Hematopoietic multipotent progenitor cell treated with erythropoietin and hydrocortisone succinate and interleukin-3 and kit ligand, for 17 days (in vitro differentiated cells): ENCODE results near the gene PTGFR.

ENCODE experiments used
- DNase-seq: peaks from one replicate; pipeline ENCODE4 v3.0.0-alpha.2; 2015; ENCODE audit warnings: low spot score

Gene PTGFR

DNA sequence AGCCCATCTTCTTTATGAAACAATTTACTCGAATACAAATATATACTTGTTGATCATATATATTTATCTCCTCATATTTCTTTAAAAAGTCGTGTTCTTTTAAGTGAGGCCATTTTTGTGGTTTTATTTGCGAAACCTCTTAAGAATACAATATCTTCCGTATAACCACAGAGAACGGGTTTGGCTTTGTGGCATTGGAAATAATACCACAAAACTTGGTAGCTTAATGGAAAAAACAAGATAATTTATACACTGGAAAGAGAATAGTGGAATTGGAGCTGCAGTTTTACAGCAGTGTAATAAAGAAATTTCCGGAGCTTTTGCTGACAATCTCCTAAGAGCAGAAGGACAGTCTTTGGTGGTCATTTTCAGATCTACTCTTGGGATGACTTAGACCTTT, 29.4 kb downstream of the PTGFR start:
- no peak for DNase-seq

DNA sequence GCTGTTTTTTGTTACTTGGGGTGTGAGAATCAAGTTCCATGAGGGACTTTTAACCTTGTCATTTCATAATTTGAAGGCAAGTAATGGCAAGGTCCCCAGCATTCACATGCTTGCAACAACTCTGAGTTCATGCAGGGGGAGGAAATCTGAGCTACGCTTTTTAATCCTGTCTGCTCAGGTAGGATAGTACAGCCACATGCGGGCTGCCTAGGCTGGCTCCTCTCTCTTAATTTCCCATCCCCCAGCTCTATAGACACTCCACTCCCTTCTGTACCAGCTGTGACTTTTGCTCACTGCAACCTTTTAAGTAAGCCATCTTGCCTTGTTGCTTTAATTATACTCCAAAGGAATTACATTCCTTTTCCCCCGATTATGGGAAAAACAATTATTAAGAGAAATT, 30.1 kb downstream of the PTGFR start:
- DNase-seq = no peak

DNA sequence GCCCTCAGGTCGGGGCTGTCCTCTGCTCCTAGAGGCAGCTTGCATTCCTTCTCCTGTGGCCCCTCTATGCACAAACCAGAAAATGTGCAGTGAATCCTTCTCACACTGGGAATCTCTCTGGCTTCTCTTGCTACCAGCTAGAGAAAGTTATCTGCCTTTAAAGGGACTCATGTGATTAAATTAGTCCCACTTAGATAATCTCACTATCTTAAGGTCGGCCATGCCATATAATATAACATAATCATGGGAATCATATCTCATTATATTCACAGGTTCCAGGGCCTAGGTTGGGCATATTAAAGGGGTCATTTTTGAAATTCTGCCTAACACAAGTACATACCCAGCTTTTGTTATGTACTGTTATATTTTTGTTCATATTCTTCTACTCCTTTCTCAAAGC, 31.4 kb downstream of the PTGFR start:
- no peak for DNase-seq

DNA sequence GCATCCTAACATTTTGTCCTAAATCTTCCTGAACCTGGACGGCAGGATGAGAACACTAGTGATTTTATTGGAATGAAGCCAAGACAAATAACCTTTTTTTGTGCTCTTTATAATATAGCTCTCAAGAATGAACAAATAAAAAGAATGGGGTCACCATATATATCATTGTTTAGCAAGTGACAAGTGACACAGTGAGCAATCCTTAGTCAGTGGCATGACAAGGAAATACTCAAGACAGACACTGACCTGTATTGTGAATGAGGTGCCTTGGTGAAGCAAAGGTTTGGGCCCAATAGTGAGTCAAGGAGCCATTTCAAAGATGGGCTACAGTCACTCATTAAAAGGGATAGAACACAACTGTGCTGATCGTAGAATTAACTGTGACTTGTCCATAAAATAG, 35.7 kb downstream of the PTGFR start:
- no peak for DNase-seq

DNA sequence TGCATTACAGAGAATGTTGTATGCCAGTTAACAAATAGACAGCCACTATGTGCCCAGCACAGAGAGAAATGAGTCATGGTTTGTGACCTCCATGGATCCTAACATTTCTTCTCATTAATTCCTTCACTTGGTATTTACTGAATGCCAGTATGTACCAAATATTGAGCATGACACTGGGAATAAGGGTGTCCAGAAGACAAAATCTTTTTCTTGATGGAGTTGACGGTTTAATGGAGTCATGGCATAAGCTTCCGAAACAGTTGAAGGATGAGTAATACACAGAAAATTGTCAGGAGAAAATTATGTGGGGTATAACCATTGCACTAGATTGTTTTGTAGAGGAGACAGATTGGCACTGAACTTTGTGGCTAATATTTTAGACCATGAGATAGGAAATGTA, 36.9 kb downstream of the PTGFR start:
- DNase-seq = no peak

DNA sequence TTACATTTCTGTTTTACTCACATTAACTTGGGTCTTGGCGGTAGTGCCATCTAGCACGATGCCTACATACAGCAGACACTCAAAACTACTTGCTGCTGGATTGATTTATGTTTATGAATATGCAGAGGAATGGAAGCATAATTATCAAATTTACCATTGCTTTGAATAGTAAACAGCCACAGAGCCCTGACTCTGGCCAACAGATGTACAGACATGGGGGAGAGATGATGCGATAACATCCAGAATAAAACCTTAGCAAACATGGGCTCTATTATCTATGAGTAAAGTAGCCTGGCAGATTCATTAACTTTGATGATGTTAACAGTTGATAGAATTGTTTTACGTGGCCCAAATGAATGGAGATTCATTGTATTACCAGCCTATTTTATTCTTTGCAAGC, 42.8 kb downstream of the PTGFR start:
- no peak for DNase-seq

DNA sequence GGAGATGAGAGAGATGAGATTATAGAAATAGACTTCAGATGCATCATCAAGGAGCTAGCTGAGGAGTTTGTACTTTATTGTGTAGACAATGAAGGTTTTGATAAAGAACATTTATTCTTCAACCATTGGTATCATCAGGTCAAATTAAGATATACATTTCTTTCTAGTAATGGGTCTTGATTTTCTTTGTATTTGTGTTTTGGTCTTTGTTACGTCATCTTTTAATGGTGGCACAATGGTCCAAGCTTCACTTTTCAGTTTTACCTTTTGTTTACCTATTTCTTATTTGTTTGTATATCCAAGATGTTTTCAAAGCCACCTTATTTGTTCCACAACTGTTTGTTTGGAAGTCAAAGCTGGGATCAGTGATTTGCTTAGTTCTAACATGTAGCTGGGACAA, 44.5 kb downstream of the PTGFR start:
- no peak for DNase-seq

DNA sequence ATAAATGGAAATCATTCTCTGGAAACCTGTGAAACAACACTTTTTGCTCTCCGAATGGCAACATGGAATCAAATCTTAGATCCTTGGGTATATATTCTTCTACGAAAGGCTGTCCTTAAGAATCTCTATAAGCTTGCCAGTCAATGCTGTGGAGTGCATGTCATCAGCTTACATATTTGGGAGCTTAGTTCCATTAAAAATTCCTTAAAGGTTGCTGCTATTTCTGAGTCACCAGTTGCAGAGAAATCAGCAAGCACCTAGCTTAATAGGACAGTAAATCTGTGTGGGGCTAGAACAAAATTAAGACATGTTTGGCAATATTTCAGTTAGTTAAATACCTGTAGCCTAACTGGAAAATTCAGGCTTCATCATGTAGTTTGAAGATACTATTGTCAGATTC, 45.7 kb downstream of the PTGFR start:
- no peak for DNase-seq

DNA sequence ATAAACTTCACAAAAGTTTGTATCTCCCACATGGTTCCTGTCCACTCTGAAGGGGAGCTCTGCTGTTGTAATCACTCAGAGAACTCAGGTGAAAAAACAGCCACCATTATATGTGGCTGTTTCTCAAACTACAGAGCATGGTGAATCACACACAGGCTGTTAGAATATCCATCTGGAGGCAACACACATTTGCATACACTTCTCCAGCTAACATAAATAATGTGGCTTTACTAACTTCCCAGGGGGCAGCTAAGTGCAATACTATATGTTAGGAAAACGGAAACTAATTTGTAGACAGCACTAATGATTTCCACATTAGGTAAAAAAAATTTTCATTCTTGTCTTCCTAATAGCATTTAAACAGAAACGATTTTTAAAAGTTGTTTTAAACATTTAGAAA, 49.3 kb downstream of the PTGFR start:
- no peak for DNase-seq

DNA sequence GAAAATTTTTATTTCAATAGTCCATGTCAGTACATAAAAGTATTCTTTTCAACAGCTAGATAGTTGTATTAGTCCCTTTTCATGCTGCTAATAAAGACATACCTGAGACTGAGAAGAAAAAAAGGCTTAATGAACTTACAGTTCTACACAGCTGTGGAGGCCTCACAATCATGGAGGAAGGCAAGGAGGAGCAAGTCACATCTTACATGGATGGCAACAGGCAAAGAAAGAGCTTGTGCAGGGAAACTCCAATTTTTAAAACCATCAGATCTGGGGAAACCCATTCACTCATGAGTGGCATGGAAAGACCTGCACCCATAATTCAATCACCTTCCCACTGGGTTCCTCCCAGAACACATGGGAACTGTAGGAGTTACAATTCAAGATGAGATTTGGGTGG, 50.7 kb downstream of the PTGFR start:
- no peak for DNase-seq

DNA sequence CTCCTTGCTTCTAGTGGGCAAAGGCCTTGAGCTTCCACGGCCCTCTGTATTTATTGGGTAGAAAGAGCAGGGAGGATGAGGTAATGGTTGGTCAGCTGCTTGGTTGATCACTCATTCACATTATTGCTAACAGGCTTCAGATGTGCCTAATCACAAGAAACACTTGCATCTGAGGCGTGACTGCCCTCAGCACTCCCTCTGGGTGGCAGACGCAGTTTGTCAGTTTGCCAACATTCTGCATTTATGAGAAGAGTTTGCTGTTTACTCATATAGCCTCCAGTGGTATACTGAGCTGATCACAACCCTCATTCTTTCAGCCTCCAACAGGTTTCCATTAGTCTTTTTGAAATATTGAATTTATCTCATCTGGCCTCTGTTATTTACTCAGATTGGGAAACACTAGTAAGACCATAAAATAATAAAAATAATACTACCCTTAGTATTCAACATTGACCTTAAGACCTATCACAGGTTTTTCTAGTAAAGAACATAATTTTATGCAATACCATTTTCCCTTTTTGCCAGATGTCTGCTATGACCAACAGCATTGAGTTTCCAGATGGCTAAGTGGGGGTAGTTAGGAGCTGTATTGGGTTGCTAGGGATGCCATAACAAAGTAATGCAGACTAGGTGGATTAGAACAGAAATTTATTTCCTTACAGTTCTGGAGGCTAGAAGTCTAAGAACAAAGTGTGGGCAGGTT, 53.3 kb downstream of the PTGFR start:
- DNase-seq = no peak

DNA sequence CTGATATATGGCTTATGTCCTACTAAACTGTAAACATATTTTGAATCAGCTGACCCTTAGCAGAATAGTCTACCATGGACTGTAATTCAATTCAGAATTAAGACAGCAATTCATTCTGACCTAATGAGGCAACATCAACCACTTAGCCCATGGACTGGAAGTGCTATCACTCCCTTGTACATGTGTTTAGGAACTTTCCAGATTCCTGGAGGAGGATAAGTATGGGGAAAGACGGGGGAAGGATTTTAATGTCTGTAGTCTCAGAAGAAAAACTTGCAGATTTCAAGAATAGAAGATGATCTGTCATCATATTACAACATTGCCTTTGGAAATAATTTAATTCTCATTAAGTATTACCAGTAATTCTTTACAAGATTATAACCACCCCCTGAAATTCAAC, 56.3 kb downstream of the PTGFR start:
- DNase-seq = no peak

DNA sequence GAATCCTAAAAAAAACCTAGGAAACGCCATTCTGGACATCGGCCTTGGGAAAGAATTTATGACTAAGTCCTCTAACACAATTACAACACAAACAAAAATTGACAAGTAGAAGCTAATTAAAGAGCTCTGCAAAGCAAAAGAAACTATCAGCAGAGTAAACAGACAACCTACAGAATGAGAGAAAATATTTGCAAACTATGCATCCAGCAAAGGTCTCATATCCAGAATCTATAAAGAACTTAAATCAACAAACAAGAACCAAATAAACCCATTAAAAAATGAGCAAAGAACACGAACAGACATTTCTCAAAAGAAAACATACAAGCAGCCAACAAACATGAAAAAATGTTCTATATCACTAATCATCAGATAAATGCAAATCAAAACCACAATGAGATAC, 58.6 kb downstream of the PTGFR start:
- no peak for DNase-seq

DNA sequence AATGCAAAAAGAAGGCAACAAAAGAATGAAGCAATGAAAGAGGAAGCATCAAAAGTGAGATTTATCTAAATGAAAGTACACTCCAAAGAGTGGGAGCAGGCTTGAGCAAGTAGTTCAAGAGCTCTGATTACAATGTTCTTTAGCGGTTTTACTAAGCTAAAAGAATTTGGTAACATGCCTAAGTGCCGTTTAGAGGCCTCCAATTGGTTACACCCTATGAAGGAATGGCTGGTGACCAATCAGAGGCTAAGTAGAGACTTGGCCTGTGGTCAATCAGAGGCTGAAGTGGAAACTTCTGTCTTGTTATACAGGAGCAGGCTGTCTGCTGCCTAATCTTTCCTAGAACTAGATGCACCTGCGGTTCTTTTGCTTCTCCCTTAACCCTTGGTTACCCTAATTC, 59.1 kb downstream of the PTGFR start:
- no peak for DNase-seq

DNA sequence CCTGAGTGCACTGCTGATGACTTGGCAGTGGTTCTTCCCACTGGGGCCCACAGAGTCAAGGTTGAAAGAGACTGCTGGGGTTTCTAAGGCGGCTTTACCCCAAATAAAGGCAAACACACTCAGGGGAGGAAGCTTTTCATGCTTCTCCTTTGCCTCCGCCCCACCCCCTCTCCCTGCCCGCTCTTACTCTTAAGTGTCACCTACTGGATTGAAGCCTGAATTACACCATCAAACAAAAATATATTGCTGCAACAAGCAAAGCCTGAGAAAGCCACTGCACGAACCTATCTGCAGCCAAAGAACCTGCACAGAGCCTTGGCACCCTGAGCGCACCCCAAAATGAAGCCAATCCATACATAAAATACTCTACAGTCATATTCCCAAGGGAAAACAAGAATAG, 63.1 kb downstream of the PTGFR start:
- no peak for DNase-seq

DNA sequence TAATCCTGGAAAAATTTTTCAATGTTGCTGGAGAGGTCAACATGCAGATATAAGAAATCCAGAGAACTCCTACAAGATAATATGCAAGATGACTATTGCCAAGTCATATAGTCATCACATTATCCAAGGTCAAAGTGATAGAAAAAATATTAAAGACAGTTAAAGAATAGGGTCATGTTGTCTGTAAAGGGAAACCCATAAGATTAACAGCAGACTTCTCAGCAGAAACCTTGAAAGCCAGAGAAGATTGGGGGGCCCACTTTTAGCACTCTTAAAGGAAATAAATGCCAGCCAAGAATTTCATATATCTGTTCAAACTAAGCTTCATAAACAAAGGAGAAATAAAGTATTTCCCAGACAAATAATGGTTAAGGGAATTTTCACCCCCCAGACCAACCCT, 64.1 kb downstream of the PTGFR start:
- no peak for DNase-seq

DNA sequence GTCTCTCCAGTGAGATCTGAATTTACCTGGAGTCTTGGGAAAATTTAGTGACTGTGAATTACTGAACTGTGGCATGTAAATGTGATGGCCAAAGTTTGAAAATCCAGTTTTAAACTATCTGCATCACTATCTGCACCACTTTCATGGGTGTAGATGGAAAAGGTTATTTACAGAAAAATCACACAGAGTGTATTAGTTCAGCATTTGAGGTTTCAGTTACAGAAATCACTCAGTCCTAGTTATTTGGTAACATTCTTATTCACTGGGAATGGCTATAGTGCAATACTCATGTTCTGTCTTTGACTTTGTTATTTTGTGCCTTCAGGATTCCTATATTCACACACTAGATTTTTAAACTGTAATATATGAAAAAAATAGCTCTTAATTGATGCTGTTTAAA, 68.9 kb downstream of the PTGFR start:
- no peak for DNase-seq

DNA sequence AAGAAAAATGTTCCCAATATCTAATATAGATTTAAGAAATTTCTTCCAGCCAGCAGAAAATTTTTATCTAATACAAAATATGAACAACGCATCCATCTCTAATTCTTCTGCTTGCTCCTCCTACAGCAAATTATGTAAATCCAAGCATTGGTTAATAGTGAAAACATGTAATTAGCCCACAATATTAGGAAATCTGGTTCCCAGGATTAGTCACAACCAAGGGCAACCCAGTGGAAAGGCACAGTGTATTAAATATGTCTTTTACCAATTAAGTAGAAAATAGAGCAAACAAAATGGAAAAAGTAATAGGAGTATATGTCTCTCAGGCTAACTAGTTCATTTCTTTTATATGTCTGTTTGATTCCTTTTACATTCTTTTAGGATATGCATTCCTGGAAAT, 70.0 kb downstream of the PTGFR start:
- DNase-seq = no peak

DNA sequence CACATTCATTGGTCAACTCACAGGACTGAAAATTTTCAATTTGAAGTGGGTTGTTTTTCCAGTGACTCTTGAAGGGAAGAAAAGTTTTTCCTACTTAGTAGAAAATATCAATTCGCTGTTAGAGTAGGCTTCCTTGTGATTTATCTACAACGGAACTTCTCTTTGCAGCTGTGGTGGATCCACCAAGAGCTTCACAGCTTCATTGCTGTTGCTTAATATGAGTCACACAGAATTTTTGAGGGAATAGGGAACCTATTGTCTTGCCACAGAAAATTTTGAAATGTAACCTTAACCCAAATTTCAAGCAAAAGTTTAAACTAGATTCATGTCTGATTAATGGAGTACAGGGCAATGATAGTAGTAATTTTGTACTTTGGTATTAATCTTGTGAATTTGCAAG, 71.1 kb downstream of the PTGFR start:
- no peak for DNase-seq

DNA sequence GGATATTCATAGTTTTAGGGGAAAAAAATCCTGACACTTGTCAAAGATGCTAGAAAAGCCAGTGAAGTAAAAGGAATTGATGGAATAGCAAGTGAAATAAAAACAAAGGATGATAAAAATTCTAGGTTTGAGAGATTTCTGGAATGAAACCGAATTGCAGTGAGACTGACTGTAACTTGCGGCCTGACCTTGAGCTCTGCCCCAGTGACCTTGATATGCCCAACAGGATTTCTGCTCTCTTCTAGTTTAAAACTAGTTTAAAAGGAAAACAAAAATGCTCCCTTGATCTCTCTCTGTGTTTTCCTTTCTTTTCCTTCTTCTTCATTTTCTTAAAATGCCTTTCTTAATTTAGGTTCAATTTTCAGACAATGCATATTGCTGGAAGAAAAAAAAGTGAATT, 74.6 kb downstream of the PTGFR start:
- no peak for DNase-seq

DNA sequence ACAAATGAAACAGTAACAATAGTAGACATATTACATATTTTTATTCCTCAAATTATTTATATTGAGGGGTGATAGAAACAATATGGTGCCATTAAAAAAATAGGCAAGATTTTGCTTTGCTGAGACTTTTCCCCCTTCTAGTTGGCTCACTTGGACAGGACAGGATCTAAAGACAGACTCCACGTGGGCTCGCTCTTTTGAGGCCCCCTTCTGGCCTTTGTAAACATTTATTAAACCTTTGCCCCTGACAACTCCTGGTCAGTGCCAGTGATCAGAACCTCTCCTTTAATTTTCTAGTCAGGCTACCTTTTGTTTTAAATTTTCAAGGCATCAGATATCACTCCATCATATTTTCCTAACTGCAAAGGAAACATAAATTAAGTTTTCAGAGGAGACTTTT, 79.8 kb downstream of the PTGFR start:
- no peak for DNase-seq

DNA sequence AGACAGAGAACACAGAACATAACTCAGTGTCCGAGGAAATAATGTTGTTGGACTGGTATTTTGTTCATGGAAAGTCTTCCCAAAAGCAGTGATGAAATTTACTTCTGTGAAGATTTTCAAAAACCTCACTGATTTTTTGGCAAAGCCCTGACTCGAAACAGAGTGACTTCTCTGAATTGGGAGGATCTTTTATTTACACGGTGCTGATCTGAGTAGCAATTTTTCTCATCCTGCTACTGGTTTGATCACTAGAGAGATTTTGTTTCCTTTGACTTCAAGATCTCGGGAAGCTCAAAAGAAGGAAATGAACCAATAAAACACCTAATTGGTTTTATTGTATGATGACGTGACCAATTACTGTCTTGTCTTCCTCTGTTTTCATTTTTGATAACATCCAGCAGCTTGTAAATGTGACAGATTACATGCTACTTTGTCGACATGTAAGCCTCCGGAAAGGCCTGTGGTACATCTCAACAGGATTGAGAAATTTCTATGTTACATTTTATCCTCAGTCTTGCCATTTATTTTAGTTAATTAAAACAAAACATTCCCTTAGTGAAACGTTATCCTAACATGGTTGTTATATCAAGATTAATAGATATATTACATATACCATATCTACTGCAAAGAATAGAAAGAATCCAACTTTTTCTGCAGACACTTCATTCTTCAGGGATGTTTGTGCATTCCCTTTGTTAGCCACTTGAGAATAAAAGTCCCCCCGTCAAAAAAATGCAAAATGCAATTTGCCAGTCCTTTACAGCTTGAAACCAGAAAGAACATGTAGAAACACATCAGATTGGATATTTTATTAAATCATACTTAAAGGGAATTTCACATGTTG, 86.7 kb downstream of the PTGFR start:
- DNase-seq = no peak

DNA sequence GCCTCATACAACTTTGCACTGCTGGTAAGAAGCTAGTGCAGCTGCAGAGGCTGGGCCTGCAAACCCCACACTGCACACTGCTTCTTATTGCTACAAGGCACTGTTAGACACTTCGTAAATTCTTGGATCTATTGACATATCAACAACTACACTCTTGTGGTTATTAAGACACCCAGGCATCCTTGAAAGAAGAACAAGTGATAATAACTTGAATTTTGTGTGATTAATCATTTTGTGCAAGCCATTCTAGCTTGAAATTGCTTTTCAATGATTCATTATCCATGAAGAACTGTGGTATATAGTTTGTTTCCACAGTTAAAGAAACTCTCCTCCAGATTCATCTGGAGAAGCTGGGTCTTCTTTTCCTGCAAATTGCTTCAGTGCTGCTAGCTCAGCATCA, 95.8 kb downstream of the PTGFR start:
- no peak for DNase-seq

DNA sequence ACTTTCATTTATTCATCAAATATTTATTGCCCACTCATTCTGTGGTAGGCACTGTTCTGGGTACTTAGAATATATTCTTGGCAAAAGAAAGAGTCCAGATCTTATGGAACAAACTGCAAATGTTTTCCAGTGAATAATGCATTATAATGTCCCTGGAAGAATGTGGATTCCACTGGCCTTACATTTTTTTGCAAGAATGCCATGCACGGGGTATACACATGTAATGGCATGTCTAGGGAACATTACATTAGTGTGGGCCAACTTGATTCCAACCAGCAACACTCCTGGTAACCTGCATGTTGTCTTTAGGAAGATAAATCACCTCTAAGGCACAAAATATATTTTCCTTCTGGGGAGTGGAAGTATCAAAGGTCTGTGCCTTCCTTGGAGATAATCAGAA, 96.4 kb downstream of the PTGFR start:
- no peak for DNase-seq
